ENCODE measurements around the gene NRG3.

Gene NRG3

GRCh38 chr10:82221056-82221455 lies 346.1 kb downstream of the NRG3 start:
- Histone ChIP-seq H3K36me3 (ENCODE audit: control insufficient read depth in 1 of 2, insufficient read depth in 2 of 2, low read length in 2 of 2) (no peaks in the 10 kb centered on the region), H3K4me3 (ENCODE audit: low read depth in 1 of 2, low read length in 2 of 2) (no peak overlapping the region), H3K9ac (ENCODE audit: low read depth in 1 of 2, low read length in 2 of 2) (no peak overlapping the region), H3K9me3 (ENCODE audit: control insufficient read depth in 1 of 2, low read length in 2 of 2) (no peaks in the 10 kb centered on the region), H3K27me3 (ENCODE audit: control insufficient read depth in 1 of 2, insufficient read depth in 2 of 2, low read length in 2 of 2) (no peaks in the 10 kb centered on the region), H3K4me1 (ENCODE audit: control insufficient read depth in 1 of 2, insufficient read depth in 2 of 2, low read length in 2 of 2) (no peaks in the 10 kb centered on the region), H3K27ac (ENCODE audit: low read depth, low read length) (no peak overlapping the region)

GRCh38 chr10:82221601-82222149 lies 346.7 kb downstream of the NRG3 start:
- Histone ChIP-seq H3K27me3 (ENCODE audit: control insufficient read depth in 1 of 2, insufficient read depth in 2 of 2, low read length in 2 of 2) (no peaks in the 10 kb centered on the region), H3K4me1 (ENCODE audit: control insufficient read depth in 1 of 2, insufficient read depth in 2 of 2, low read length in 2 of 2) (no peaks in the 10 kb centered on the region), H3K9ac (ENCODE audit: low read depth in 1 of 2, low read length in 2 of 2) (no peak overlapping the region), H3K4me3 (ENCODE audit: low read depth in 1 of 2, low read length in 2 of 2) (no peak overlapping the region), H3K27ac (ENCODE audit: low read depth, low read length) (no peak overlapping the region), H3K9me3 (ENCODE audit: control insufficient read depth in 1 of 2, low read length in 2 of 2) (peaks cover 0 to under 1% of the 10 kb centered on the region in 2 donors), H3K36me3 (ENCODE audit: control insufficient read depth in 1 of 2, insufficient read depth in 2 of 2, low read length in 2 of 2) (no peaks in the 10 kb centered on the region)

DNA sequence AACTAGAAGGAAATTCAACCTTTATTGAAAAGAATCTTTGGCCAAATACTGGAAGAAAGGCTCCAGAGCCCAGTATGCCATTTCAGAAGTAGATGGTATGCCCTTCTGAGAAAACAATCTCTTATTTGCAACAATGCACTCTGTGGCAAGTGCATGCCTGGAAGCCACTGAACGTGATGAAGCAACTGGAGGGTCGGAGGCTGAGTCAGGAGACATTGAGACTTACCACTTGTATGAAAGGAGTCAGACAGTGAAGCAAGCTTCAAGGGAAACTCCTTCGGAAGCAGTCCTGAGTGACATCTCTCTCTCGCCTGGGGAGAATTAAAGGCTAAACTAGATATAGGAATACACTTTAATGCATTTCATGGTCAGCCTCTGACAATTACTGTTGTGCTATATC lies 353.7 kb downstream of the NRG3 start:
- Histone ChIP-seq H3K27ac (ENCODE audit: low read depth, low read length) (no peak overlapping the region), H3K9me3 (ENCODE audit: control insufficient read depth in 1 of 2, low read length in 2 of 2) (peaks cover 0 to 9% of the 10 kb centered on the region in 2 donors)

GRCh38 chr10:82234173-82234572 lies 359.2 kb downstream of the NRG3 start:
- H3K9me3 ChIP-seq (ENCODE audit: control insufficient read depth in 1 of 2, low read length in 2 of 2), result peaks cover 0 to 7% of the 10 kb centered on the region in 2 donors
- no peaks in the 10 kb centered on the region for H3K36me3 ChIP-seq (ENCODE audit: control insufficient read depth in 1 of 2, insufficient read depth in 2 of 2, low read length in 2 of 2)
- H3K27me3 ChIP-seq (ENCODE audit: control insufficient read depth in 1 of 2, insufficient read depth in 2 of 2, low read length in 2 of 2), result no peaks in the 10 kb centered on the region
- H3K4me3 ChIP-seq (ENCODE audit: low read depth in 1 of 2, low read length in 2 of 2), result no peak overlapping the region
- no peak overlapping the region for H3K27ac ChIP-seq (ENCODE audit: low read depth, low read length)
- no peaks in the 10 kb centered on the region for H3K4me1 ChIP-seq (ENCODE audit: control insufficient read depth in 1 of 2, insufficient read depth in 2 of 2, low read length in 2 of 2)
- no peak overlapping the region for H3K9ac ChIP-seq (ENCODE audit: low read depth in 1 of 2, low read length in 2 of 2)

More for the DNA sequence above, 353.7 kb downstream of the NRG3 start:
- no peaks in the 10 kb centered on the region for H3K27me3 ChIP-seq (ENCODE audit: control insufficient read depth in 1 of 2, insufficient read depth in 2 of 2, low read length in 2 of 2)
- H3K4me3 ChIP-seq (ENCODE audit: low read depth in 1 of 2, low read length in 2 of 2), result no peak overlapping the region
- no peak overlapping the region for H3K9ac ChIP-seq (ENCODE audit: low read depth in 1 of 2, low read length in 2 of 2)
- no peaks in the 10 kb centered on the region for H3K36me3 ChIP-seq (ENCODE audit: control insufficient read depth in 1 of 2, insufficient read depth in 2 of 2, low read length in 2 of 2)
- no peaks in the 10 kb centered on the region for H3K4me1 ChIP-seq (ENCODE audit: control insufficient read depth in 1 of 2, insufficient read depth in 2 of 2, low read length in 2 of 2)

- H3K27me3 ChIP-seq (ENCODE audit: control insufficient read depth in 1 of 2, insufficient read depth in 2 of 2, low read length in 2 of 2), result no peaks in the 10 kb centered on the region
- no peaks in the 10 kb centered on the region for H3K4me1 ChIP-seq (ENCODE audit: control insufficient read depth in 1 of 2, insufficient read depth in 2 of 2, low read length in 2 of 2)
- H3K9me3 ChIP-seq (ENCODE audit: control insufficient read depth in 1 of 2, low read length in 2 of 2), result peaks cover 0 to 7% of the 10 kb centered on the region in 2 donors
- H3K4me3 ChIP-seq (ENCODE audit: low read depth in 1 of 2, low read length in 2 of 2), result no peak overlapping the region
- H3K9ac ChIP-seq (ENCODE audit: low read depth in 1 of 2, low read length in 2 of 2), result no peak overlapping the region
- no peaks in the 10 kb centered on the region for H3K36me3 ChIP-seq (ENCODE audit: control insufficient read depth in 1 of 2, insufficient read depth in 2 of 2, low read length in 2 of 2)
- H3K27ac ChIP-seq (ENCODE audit: low read depth, low read length), result no peak overlapping the region
Measured at GRCh38 chr10:82236084-82236731, 361.2 kb downstream of the NRG3 start.

GRCh38 chr10:82238291-82238690 lies 363.3 kb downstream of the NRG3 start:
- Histone ChIP-seq H3K36me3 (ENCODE audit: control insufficient read depth in 1 of 2, insufficient read depth in 2 of 2, low read length in 2 of 2) (no peaks in the 10 kb centered on the region), H3K4me1 (ENCODE audit: control insufficient read depth in 1 of 2, insufficient read depth in 2 of 2, low read length in 2 of 2) (no peaks in the 10 kb centered on the region), H3K27me3 (ENCODE audit: control insufficient read depth in 1 of 2, insufficient read depth in 2 of 2, low read length in 2 of 2) (no peaks in the 10 kb centered on the region), H3K9me3 (ENCODE audit: control insufficient read depth in 1 of 2, low read length in 2 of 2) (peaks cover 0 to 7% of the 10 kb centered on the region in 2 donors), H3K4me3 (ENCODE audit: low read depth in 1 of 2, low read length in 2 of 2) (no peak overlapping the region), H3K9ac (ENCODE audit: low read depth in 1 of 2, low read length in 2 of 2) (no peak overlapping the region), H3K27ac (ENCODE audit: low read depth, low read length) (no peak overlapping the region)

DNA sequence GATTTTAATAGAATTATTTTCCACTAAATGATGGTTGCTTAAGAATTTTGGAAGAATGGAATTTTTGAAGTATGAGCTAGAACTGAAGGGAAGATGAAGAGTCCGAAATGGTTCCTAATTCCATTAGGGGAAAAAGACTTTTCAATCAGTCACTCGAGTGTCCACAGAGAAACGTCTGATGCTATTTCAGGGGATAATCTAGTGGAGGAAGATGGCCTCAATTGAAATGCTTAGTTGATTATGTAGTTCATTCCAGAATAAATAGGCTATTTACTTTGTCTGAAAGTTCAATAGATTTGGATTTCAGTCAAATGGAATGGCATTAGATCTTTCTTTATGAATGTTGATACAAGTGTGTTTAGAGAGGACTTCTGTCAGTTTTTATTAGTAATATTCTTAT lies 365.4 kb downstream of the NRG3 start:
- Histone ChIP-seq H3K9ac (ENCODE audit: low read depth in 1 of 2, low read length in 2 of 2) (no peak overlapping the region), H3K4me1 (ENCODE audit: control insufficient read depth in 1 of 2, insufficient read depth in 2 of 2, low read length in 2 of 2) (no peaks in the 10 kb centered on the region), H3K27ac (ENCODE audit: low read depth, low read length) (no peak overlapping the region), H3K4me3 (ENCODE audit: low read depth in 1 of 2, low read length in 2 of 2) (no peak overlapping the region), H3K9me3 (ENCODE audit: control insufficient read depth in 1 of 2, low read length in 2 of 2) (peaks cover 0 to 3% of the 10 kb centered on the region in 2 donors), H3K36me3 (ENCODE audit: control insufficient read depth in 1 of 2, insufficient read depth in 2 of 2, low read length in 2 of 2) (no peaks in the 10 kb centered on the region), H3K27me3 (ENCODE audit: control insufficient read depth in 1 of 2, insufficient read depth in 2 of 2, low read length in 2 of 2) (no peaks in the 10 kb centered on the region)

DNA sequence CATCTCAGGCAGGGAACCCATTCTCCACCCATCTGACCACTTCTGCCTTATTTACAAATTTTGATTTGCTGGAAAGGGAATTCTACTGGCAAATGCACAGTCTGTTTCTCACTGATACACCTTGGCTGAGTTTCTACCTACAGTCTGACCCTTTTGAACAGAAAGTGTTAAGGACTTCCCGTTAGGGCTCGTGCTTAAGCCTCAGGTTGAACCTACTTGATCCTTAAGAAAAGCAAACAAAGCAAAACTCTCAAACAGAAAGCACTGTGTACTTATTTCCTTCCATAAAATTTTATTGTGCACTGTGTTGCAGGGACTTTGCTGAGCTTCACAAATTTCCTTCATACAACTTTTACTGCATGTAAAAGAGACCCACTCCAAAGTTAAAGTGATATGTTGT lies 367.8 kb downstream of the NRG3 start:
- H3K4me1 ChIP-seq (ENCODE audit: control insufficient read depth in 1 of 2, insufficient read depth in 2 of 2, low read length in 2 of 2), result no peaks in the 10 kb centered on the region
- H3K27me3 ChIP-seq (ENCODE audit: control insufficient read depth in 1 of 2, insufficient read depth in 2 of 2, low read length in 2 of 2), result no peaks in the 10 kb centered on the region
- no peak overlapping the region for H3K27ac ChIP-seq (ENCODE audit: low read depth, low read length)
- H3K9me3 ChIP-seq (ENCODE audit: control insufficient read depth in 1 of 2, low read length in 2 of 2), result peaks cover 0 to 4% of the 10 kb centered on the region in 2 donors
- no peak overlapping the region for H3K4me3 ChIP-seq (ENCODE audit: low read depth in 1 of 2, low read length in 2 of 2)
- H3K36me3 ChIP-seq (ENCODE audit: control insufficient read depth in 1 of 2, insufficient read depth in 2 of 2, low read length in 2 of 2), result no peaks in the 10 kb centered on the region
- no peak overlapping the region for H3K9ac ChIP-seq (ENCODE audit: low read depth in 1 of 2, low read length in 2 of 2)

DNA sequence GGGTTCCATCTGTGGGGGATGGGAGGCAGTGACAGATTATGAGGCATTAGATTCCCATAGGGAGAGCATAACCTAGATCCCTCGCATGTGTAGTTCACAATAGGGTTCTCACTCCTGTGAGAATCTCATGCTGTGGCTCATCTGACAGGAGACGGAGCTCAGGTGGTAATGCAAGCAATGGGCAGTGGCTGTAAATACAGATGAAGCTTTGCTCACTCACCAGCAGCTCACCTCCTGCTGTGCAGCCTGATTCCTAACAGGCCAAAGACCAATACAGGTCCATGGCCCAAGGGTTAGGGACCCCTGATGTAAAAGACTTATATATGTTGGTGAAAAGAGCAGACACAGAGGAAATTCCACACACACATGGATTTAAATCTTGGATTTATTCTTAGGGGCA lies 370.2 kb downstream of the NRG3 start:
- no peak overlapping the region for H3K27ac ChIP-seq (ENCODE audit: low read depth, low read length)
- H3K9ac ChIP-seq (ENCODE audit: low read depth in 1 of 2, low read length in 2 of 2), result no peak overlapping the region
- no peaks in the 10 kb centered on the region for H3K4me1 ChIP-seq (ENCODE audit: control insufficient read depth in 1 of 2, insufficient read depth in 2 of 2, low read length in 2 of 2)
- peaks cover 0 to 4% of the 10 kb centered on the region in 2 donors for H3K9me3 ChIP-seq (ENCODE audit: control insufficient read depth in 1 of 2, low read length in 2 of 2)
- H3K36me3 ChIP-seq (ENCODE audit: control insufficient read depth in 1 of 2, insufficient read depth in 2 of 2, low read length in 2 of 2), result no peaks in the 10 kb centered on the region
- no peak overlapping the region for H3K4me3 ChIP-seq (ENCODE audit: low read depth in 1 of 2, low read length in 2 of 2)
- H3K27me3 ChIP-seq (ENCODE audit: control insufficient read depth in 1 of 2, insufficient read depth in 2 of 2, low read length in 2 of 2), result no peaks in the 10 kb centered on the region

- Histone ChIP-seq H3K4me3 (ENCODE audit: low read depth in 1 of 2, low read length in 2 of 2) (no peak overlapping the region), H3K27ac (ENCODE audit: low read depth, low read length) (no peak overlapping the region), H3K4me1 (ENCODE audit: control insufficient read depth in 1 of 2, insufficient read depth in 2 of 2, low read length in 2 of 2) (no peaks in the 10 kb centered on the region), H3K9me3 (ENCODE audit: control insufficient read depth in 1 of 2, low read length in 2 of 2) (peaks cover 3 to 6% of the 10 kb centered on the region in 2 donors), H3K36me3 (ENCODE audit: control insufficient read depth in 1 of 2, insufficient read depth in 2 of 2, low read length in 2 of 2) (no peaks in the 10 kb centered on the region), H3K9ac (ENCODE audit: low read depth in 1 of 2, low read length in 2 of 2) (no peak overlapping the region), H3K27me3 (ENCODE audit: control insufficient read depth in 1 of 2, insufficient read depth in 2 of 2, low read length in 2 of 2) (no peaks in the 10 kb centered on the region)
Measured at GRCh38 chr10:82245906-82246560, 371.0 kb downstream of the NRG3 start.

All from duodenal mucosa (tissue), 2 donors.